Hematopoietic multipotent progenitor cell treated with erythropoietin and hydrocortisone succinate and interleukin-3 and kit ligand, for 6 days (in vitro differentiated cells): ENCODE measurements around the gene ETFRF1.
A peak's percentile ranks its signal among the peaks of the same experiment; 100 is the strongest.

Experiments
- DNase-seq: peaks from one replicate; pipeline ENCODE4 v3.0.0-alpha.2; 2015

ETFRF1 gene

DNA sequence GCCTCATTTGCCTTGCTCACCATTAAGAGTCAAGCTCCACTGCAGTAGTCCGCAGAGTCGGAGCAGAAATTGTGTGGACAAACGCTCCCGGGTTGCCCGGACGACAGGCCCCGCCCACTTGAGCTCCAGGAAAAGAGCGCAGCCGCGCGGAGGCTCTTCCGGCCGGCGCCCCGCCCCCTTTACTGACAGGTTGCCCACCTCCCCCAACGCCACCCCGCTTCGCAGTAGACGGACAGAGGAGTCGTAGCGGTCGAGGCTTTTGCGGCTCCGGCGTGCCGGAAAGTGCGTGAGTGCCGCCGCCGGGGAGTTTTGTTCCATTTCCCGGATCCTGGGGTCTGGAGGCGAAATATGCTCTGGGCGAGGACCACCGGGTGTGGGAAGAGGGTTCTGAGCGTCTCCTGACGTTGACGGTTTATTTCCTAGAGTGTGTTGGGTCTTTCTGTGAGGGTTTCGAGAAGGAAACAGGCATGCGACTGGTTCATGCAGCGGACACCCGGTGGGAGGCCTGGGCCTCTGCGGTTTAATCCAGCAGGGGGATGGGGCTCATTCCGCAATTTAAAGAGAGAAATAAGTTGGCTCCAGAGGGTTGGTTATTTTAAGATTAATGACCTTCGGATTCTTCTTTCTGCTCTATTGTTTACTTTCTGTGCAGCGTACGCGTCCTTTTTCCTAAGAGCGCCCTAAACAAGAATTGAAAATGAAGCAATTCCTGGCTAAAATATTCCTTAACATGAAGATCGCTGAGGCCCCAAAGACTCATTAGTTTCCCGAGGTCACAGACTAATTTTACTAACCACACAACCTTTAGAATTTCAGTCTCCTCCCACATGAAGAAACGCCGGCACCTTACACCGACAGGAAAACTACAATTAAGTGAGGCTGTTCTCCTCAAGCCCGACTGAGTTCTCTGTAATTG lies at the start of gene ETFRF1, which contains the start of gene DNAI7:
TSS of gene ETFRF1 (plus strand) at position 182 of the 916 bp plus-strand sequence. CDS start 8,720 bp downstream, outside the sequence.
TSS of gene DNAI7 (minus strand) at position 105 of the 916 bp plus-strand sequence. CDS start at position 23, 82 bp downstream.
- DNase-seq: peak; percentile 99

DNA sequence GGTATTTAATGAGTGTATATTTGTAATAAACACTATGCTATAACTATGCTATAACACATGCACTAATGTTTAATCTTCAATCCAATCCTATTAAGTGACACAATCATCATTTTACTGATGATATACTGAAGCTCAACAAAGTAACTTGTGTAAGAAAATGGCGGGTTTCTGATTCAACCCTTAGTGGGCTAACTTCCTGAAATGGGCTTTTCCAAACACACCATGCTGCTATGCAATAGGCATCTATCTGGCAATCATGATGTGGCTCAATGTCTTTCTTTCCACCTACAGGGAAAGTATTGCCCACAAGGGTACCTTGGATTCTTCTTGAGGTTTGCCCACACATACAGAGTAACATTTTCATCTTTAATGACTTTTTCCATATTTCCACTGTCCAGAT lies 48.4 kb upstream of the ETFRF1 start:
- no peak for DNase-seq

GRCh38 chr12:25151476-25151875 lies 43.6 kb upstream of the ETFRF1 start:
- DNase-seq: no peak

- DNase-seq: no peak
Measured at GRCh38 chr12:25152055-25152454, 43.0 kb upstream of the ETFRF1 start.

DNA sequence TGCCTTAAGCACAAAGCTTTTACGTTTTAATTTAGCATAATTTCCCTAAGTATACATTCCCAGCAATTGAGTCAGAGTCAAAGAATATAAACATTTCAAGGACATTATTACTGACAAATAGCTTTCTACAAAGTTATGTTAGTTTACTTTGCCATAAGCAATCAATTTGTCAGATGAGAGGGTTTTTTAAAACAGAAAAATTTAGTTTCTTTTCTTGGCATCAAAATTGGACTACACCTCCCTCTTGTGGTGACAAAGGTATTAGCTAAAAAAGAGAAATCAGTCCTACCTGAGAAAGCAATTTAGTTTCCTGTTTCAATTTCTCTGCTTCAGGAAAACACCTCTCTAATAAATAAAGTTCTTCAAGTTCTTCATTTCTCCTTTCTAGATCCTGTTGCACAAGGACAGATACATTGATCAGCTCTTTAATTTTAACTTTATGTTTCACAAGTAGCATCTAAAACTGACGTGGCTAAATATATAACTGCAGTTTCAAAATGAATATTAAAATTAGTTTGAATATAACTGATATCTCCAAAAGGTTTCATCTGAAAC lies 39.9 kb upstream of the ETFRF1 start:
- peak; percentile 66 for DNase-seq

DNA sequence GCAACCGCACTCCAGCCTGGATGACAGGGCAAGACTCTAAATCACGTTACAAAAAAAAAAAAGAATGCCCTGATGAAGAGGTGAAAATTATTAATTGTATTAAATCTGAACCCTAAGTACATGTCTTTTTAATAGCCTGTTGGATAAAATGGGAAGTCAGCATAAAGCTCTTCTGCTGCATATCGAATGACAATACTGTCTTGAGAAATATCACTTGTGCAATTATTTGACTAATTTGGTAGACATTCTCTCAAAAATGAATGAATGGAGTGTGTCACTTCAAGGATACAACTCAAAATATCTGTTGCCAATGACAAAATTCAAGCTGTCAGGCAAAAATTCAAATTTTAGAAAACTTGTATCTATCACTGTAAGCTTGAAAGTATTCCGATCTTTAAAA lies 39.0 kb upstream of the ETFRF1 start:
- no peak for DNase-seq

DNA sequence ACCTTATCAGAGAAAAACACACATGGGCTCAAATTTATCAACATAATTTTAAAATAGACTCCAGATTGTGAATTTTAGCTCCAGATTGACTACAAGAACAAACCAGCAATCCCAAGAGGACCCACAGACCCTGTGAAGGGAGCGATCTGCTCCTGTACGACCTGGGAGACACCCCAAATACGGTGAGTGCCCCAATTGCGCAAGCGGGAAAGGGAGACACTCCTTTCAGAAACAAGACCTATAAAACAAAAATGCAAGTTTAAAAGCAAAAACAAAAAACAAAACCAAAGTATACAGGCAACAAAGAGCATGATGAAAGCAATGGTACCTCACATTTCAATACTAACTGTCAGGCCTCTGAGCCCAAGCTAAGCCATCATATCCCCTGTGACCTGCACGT lies 32.2 kb upstream of the ETFRF1 start:
- no peak for DNase-seq

GRCh38 chr12:25182765-25183164 lies 12.3 kb upstream of the ETFRF1 start:
- DNase-seq: no peak

DNA sequence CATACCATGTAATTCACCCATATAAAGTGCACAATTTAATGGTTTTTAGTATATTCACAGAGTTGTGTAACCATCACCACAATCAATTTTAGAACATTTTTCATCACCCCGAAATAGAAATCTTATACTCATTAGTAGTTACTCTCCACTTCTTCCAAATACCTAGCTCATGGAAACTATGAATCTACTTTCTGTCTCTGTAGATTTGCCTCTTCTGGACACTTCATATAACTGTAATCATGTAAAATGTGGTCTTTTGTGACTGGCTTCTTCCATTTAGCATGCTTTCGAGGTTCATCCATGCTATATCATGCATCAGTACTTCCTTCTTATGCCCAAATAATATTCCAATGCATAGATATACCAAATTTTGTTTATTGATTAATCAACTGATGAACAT lies 10.9 kb upstream of the ETFRF1 start:
- DNase-seq: no peak

GRCh38 chr12:25186038-25186787 lies 8.8 kb upstream of the ETFRF1 start:
- DNase-seq: no peak

GRCh38 chr12:25186788-25187402 lies 8.1 kb upstream of the ETFRF1 start:
- DNase-seq: no peak

DNA sequence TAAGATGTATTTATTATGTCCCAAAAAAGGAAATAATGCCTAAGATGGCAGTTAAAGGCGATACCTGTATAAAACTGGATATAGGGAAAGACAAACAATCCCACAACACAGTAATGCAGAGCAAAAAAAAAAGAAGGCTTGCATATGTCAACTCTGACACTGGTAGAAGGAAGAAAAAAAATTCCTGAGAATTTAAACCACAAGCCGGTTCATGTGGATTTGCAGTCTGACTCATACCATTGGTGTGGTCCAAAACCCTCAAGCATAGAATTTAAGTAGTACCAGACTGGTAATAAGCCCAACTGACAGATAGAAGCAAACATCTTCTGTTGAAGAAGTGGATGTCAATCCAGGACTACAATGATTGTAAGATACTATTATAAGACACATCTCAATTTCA lies 7.3 kb upstream of the ETFRF1 start:
- no peak for DNase-seq

DNA sequence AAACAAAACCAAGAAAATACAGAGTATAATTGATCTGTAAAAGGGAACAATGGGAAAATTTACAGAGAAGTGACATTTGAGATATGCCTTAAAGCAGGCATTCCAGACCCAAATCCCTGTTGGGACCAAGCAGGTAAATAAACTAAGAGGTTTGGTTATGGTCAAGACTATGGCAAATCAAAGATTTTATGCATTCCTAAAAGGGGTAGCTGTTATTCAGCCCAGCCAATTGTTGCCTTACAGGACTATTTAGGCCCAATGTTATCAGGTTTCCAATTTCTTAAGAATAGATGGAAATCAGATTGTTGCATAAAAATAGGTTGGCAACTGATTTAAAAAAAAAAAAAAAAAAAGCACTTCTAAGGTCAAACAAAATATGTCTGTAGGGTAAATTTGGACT lies 5.4 kb upstream of the ETFRF1 start:
- no peak for DNase-seq

DNA sequence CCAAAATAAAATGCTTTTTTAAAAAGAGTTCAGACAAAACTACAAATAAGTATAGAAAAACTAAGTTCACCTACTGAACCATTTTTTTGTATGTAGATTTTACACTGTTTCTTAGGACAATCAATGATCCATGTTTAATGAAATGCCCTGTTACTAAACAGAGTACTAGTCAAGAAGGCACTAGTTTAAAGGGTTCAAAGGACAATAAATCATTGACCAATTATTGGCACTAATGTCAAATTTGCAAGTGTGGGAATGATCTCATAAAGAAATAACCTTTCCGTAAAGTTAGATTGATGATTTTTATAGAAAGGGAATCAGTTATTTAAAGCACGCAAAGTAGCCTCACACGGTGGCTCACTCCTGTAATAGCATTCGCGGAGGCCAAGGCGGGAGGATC lies 4.2 kb upstream of the ETFRF1 start:
- DNase-seq: no peak

DNA sequence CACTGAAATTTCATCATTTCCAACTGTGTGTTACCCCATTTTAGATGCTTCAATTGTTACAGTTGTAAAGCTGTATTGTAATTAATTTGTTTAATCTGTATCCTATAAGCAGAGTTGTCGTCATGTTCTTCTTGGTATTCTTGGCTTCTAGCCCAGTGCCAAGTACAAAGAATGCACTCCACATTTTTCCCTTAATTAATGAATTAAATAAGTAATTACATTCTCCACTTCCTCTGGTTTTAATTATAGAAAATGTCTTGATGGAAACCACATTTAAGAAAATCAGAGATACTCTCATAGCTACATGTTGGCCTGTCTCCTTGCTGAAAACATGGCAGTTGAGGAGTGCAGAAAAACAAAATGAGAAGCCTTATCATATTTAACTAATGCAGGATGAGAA lies 823 bp upstream of the ETFRF1 start:
- peak; percentile 23 for DNase-seq

DNA sequence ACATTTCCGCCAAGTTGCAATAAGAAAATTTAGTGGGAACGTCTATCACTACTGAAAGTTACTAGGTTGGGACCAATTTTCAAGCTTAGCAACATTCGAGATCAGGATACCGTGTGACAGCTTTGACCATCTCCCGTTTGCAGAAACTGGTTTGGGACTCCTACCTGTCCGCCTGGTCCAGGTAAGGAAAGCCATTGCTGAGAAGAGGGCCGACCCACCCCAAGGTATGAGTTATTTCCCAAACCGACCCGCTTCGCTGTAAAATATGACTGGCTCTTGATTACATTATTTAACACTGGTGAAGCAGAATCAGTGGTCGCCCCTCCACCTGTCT lies 348 bp upstream of the ETFRF1 start:
- no peak for DNase-seq

- DNase-seq: peak; percentile 40
Measured at GRCh38 chr12:25197608-25198007, 2.6 kb downstream of the ETFRF1 start.

GRCh38 chr12:25200703-25201102 lies 5.7 kb downstream of the ETFRF1 start:
- no peak for DNase-seq

GRCh38 chr12:25202137-25202536 lies 7.1 kb downstream of the ETFRF1 start:
- no peak for DNase-seq

- DNase-seq: no peak
Measured at GRCh38 chr12:25207411-25207810, 12.4 kb downstream of the ETFRF1 start.

- DNase-seq: no peak
Measured at GRCh38 chr12:25207846-25208245, 12.8 kb downstream of the ETFRF1 start.

GRCh38 chr12:25208554-25208953 lies 13.5 kb downstream of the ETFRF1 start:
- no peak for DNase-seq

DNA sequence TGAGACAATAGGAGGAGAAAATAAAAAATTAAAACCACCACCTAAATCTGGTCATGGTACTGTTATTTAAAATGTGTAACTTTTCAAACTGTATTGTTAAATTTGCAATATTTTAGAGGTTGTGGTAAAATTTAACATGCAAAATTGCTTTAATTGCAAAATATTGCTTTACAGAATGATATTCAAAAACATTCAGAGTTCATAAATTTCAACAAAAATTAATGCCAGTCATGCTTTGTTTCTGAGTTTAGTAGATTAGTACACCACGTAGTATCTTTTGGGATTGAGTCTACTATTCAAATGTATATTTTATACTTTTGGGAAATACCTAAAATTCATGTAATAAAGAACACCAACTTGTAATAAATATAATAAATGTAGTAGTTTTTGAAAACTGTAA lies 18.3 kb downstream of the ETFRF1 start:
- no peak for DNase-seq
